Neural crest cell (in vitro differentiated cells): ENCODE measurements around the gene TMEM125. TPM values are rescaled to one million over a fixed set of nuclear protein-coding genes. Genes with fewer than 3 reads are reported as not detected.

Experiments
- DNase-seq: peaks from one replicate; pipeline ENCODE4 v3.0.0; 2021; ENCODE audit warnings: low read depth, mixed read lengths, low spot score
- H3K27ac Mint-ChIP-seq: one replicate; pipeline ENCODE4 v1.8.0; 2021; ENCODE audit warnings: mild to moderate bottlenecking, mixed read lengths; ENCODE audit not compliant: unreplicated experiment
- H3K27me3 Mint-ChIP-seq: 2 replicates; pipeline ENCODE4 v1.8.0; 2021; ENCODE audit warnings: low read depth, mild to moderate bottlenecking, mixed read lengths
- H3K36me3 Mint-ChIP-seq: 2 replicates; pipeline ENCODE4 v1.8.0; 2021; ENCODE audit warnings: low read depth, mild to moderate bottlenecking, mixed read lengths
- H3K4me1 Mint-ChIP-seq: 2 replicates; pipeline ENCODE4 v1.8.0; 2021; ENCODE audit warnings: mixed read lengths
- H3K4me3 Mint-ChIP-seq: one replicate; pipeline ENCODE4 v1.8.0; 2021; ENCODE audit warnings: mild to moderate bottlenecking, mixed read lengths
- H3K9me3 Mint-ChIP-seq: 2 replicates; pipeline ENCODE4 v1.8.0; 2021; ENCODE audit warnings: mixed read lengths
- total RNA-seq: library from RNA; stranded (reverse); gene quantifications from 2 replicates; pipeline ENCODE4 v1.2.1, GENCODE V29; 2021
- TF ChIP-seq, protein P1 (sequence below): fragments of 200-600 bp; sonication (generic); conservative IDR thresholded peaks from 2 replicates; pipeline ENCODE4 v1.5.0; 2021; ENCODE audit warnings: antibody characterized with exemption, mild to moderate bottlenecking

The TMEM125 gene
- total RNA-seq, 1 donor from 2014 or later: 0.14 TPM

DNA sequence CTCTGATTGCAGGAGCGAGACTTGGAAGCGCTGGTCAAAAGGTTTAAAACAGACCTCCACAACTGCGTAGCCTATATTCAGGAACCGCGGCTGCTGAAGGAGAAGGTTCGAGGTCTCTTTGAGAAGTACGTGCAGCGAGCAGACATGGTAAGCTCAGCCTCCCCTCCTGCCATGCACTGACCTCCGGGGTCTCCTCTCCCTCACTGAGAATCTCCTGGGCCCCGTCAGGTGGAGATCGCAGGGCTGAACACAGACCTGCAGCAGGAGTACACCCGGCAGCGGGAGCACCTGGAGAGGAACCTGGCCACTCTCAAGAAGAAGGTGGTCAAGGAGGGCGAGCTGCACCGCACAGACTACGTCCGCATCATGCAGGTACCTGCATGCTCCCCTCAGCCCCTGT is 35.5 kb upstream of the TMEM125 start:
- DNase-seq: no peak
- Mint-ChIP-seq H3K36me3 (no peaks in the 10 kb centered on the region), H3K27me3 (no peaks in the 10 kb centered on the region), H3K27ac (no peak overlapping the region), H3K4me3 (no peak overlapping the region), H3K4me1 (peaks cover 6% of the 10 kb centered on the region), H3K9me3 (no peaks in the 10 kb centered on the region)
- TF ChIP-seq, protein P1, sequence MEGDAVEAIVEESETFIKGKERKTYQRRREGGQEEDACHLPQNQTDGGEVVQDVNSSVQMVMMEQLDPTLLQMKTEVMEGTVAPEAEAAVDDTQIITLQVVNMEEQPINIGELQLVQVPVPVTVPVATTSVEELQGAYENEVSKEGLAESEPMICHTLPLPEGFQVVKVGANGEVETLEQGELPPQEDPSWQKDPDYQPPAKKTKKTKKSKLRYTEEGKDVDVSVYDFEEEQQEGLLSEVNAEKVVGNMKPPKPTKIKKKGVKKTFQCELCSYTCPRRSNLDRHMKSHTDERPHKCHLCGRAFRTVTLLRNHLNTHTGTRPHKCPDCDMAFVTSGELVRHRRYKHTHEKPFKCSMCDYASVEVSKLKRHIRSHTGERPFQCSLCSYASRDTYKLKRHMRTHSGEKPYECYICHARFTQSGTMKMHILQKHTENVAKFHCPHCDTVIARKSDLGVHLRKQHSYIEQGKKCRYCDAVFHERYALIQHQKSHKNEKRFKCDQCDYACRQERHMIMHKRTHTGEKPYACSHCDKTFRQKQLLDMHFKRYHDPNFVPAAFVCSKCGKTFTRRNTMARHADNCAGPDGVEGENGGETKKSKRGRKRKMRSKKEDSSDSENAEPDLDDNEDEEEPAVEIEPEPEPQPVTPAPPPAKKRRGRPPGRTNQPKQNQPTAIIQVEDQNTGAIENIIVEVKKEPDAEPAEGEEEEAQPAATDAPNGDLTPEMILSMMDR: no peak

DNA sequence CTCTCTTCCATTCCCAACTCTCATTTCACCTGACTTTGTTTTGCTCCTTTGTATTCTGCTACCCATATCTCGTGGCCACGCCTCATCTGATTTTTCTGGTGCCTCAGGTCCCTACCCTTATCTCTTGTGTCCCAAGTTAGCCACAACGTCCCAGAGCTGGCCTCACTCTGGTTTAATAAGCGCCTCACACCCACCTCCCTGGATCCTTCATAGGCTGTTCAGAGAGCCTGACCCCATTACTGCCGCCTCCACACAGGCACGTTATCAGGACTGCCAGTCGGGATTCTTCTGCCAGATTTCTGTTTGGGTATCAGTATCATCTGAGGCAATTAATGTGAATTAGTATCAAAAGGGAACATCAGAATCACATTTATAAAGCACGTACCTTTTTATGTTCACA is 34.7 kb upstream of the TMEM125 start:
- no peaks in the 10 kb centered on the region for H3K9me3 Mint-ChIP-seq
- no peaks in the 10 kb centered on the region for H3K27me3 Mint-ChIP-seq
- peak overlapping the region; percentile 95 for H3K27ac Mint-ChIP-seq
- H3K4me1 Mint-ChIP-seq: peaks cover 6% of the 10 kb centered on the region
- no peaks in the 10 kb centered on the region for H3K36me3 Mint-ChIP-seq
- no peak overlapping the region for H3K4me3 Mint-ChIP-seq
- TF ChIP-seq, protein P1: no peak
- DNase-seq: no peak

DNA sequence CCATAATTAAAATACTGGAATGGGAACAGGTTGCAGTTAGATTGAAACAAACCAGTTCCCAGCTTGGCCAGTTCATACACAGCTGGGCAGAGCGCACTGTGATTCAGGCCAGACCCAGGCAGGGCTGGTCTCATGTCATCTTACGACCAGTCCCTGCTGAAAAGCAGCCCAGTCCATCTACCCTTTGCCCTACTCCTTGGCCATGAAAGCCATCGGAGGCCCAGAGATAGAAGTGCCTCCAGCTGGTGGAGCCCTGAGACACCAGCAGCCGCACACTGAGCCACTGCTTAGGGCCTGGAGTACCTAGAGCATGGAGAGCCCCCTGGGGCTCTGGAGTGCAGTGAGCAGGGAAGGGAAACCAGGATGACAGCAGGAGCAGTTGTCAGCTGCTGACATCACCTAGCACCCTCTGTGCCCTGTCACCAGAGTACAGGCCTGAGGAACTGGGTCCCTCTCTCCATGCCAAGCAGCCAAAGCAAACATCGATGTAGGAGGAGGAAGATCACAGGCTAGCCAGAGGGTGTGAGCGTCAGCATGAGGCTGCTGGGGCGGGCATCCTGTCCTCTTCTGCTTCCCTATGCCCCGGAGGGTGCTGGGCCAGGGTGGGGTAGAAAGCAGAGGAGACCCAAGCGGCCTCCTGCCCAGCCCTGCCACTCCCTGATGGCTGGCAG is 34.2 kb upstream of the TMEM125 start:
- TF ChIP-seq, protein P1: no peak

GRCh38 chr1:43237121-43237520 is 32.7 kb upstream of the TMEM125 start:
- TF ChIP-seq, protein P1: no peak
- no peak overlapping the region for H3K27ac Mint-ChIP-seq
- peaks cover 4% of the 10 kb centered on the region for H3K36me3 Mint-ChIP-seq
- H3K4me3 Mint-ChIP-seq: no peak overlapping the region
- peaks cover 7% of the 10 kb centered on the region for H3K9me3 Mint-ChIP-seq
- peaks cover 6% of the 10 kb centered on the region for H3K4me1 Mint-ChIP-seq
- no peaks in the 10 kb centered on the region for H3K27me3 Mint-ChIP-seq
- no peak for DNase-seq

More for the DNA sequence above, 34.2 kb upstream of the TMEM125 start:
- H3K4me1 Mint-ChIP-seq: peaks cover 6% of the 10 kb centered on the region
- peaks cover 3% of the 10 kb centered on the region for H3K36me3 Mint-ChIP-seq
- no peak overlapping the region for H3K27ac Mint-ChIP-seq
- DNase-seq: no peak
- H3K27me3 Mint-ChIP-seq: no peaks in the 10 kb centered on the region
- no peak overlapping the region for H3K4me3 Mint-ChIP-seq
- H3K9me3 Mint-ChIP-seq: peaks cover 4% of the 10 kb centered on the region

- Mint-ChIP-seq H3K4me3 (no peak overlapping the region), H3K36me3 (peaks cover 4% of the 10 kb centered on the region)
These were observed 31.7 kb upstream of the TMEM125 start for GRCh38 chr1:43238085-43238484.

More at GRCh38 chr1:43238085-43238484, 31.7 kb upstream of the TMEM125 start:
- peak; percentile 67 for DNase-seq
- no peaks in the 10 kb centered on the region for H3K27me3 Mint-ChIP-seq
- peaks cover 7% of the 10 kb centered on the region for H3K9me3 Mint-ChIP-seq
- TF ChIP-seq, protein P1: peak; percentile 75
- peaks cover 6% of the 10 kb centered on the region for H3K4me1 Mint-ChIP-seq
- H3K27ac Mint-ChIP-seq: no peak overlapping the region
